CD4-positive, alpha-beta T cell treated with Interleukin-1 beta for 1 hour (primary cell): ENCODE measurements around the gene ITGA5.
A peak's percentile ranks its signal among the peaks of the same experiment; 100 is the strongest.
"Not testable (repeated sequence)": the region's sequence is repeated elsewhere in the genome, so short reads cannot be mapped to it uniquely, and the experiment has no call there.

Experiments
- DNase-seq, 2 donors: peaks; one replicate each; pipeline ENCODE4 v3.0.0-alpha.2; 2020 to 2022

Gene ITGA5

GRCh38 chr12:54368709-54369596 is 50.1 kb downstream of the ITGA5 start:
- DNase-seq = peak; percentile 87 to 88

DNA sequence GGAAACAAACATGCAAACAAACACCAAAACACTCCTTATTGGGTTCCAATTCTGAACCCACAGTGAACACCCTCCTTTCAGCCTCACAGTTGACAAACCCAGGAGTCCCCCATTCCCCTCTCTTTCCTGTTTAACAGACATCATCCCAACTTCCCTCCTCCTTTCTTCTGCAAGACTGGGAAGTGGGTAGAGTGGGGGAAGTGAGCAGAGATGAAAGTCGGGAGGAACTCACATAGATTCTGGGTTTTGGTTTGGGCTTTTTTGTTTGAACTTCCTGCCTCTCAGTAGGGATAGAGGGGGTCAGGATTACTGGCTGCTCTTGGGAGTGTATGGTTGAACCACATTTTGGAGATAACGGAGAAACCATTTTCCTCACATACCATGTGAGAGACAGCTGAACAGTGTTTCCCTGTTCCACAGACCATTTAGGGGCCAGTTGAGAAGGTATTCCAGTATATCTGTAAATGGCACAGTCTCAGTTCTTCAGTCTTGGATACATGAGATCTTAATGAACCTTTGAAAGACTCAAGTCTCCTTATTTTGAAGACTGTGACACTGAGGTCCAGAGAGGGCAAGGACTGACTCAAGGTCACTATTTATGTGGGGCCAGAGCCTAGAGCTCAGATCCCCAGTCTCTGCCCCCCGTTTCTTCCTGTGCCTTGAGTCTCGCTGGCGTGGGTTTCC is 50.9 kb downstream of the ITGA5 start:
- DNase-seq = no peak

GRCh38 chr12:54364413-54364812 is 54.7 kb downstream of the ITGA5 start, which contains the start of gene GPR84:
TSS of gene GPR84 (minus strand) at chr12:54364486. CDS start at chr12:54363851, 635 bp downstream.
- peak; percentile 25 to 41 for DNase-seq

- DNase-seq = peak in 1 of 2 donors; percentile 8
These were observed 55.4 kb downstream of the ITGA5 start for GRCh38 chr12:54363618-54364017.

- no peak for DNase-seq
These were observed 56.0 kb downstream of the ITGA5 start for GRCh38 chr12:54363047-54363446.

GRCh38 chr12:54360717-54361456 is 58.2 kb downstream of the ITGA5 start:
- DNase-seq = peak; percentile 52 to 56

DNA sequence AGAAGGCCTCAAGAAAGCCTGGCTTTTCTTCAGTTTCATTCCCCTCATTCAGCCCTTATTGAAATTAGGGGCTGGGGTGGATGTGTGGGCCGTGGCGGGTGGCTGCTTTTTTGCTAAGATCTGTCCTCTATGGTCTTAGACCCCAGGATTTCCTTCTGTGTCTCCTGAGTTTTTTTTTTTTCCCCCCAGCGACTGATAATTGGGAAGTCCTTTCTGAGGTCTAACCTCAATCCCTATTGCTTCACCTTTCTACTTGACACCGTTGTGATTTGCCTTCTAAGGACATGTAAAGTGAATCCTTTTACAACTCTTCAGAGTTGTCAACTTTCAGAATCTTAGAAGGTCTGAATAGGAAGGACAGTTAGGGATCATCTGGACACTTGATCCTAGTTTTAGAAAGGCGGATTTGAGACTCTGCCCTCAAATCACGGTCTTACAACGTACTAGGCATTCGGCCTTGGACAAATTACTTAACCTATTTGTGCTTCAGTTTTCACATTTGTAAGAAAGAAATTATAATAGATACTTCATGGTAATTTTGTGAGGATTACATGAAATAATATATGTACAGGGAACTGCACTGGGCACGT is 59.2 kb downstream of the ITGA5 start:
- no peak for DNase-seq

- DNase-seq = peak; percentile 97 to 98
These were observed 59.9 kb downstream of the ITGA5 start for GRCh38 chr12:54358945-54359761.

DNA sequence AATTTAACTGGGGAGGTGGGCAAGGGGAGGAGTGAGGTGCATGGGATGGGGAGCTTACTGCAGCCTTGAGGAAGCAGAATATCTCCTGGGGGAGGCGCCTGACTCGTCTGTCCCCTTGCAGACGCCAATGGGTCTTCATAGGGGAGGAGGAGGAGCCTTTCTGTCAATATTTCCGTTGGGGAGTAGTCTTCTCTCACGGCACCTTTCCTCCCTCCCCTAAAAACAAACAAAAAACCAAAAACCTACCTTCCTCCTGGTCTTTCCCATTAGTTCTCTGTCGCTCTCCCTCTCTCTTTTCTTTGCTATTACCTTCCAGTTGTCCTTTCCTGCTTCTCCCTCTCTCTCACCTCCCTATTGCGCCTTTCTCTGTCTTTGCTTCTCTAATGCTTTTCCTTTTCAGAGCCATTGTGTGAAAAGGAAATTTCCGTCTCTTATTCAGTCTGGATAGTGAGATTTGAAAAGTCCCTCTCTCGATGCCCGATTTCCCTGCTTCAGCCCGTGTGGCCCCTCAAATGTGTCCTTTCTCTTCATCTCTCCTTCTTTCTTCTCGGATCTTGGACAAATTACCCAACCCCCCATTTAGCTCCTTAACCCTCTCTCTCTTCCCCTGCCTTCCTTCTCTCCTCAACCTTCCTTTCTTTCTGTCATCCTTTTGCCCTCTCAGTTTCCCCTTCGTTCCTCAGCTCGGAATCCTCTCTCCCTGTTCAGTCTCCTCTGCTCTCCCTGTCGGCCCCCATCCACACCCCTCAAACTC is 60.7 kb downstream of the ITGA5 start:
- DNase-seq = peak; percentile 10 to 54

GRCh38 chr12:54357506-54358190 is 61.4 kb downstream of the ITGA5 start:
- no peak for DNase-seq

DNA sequence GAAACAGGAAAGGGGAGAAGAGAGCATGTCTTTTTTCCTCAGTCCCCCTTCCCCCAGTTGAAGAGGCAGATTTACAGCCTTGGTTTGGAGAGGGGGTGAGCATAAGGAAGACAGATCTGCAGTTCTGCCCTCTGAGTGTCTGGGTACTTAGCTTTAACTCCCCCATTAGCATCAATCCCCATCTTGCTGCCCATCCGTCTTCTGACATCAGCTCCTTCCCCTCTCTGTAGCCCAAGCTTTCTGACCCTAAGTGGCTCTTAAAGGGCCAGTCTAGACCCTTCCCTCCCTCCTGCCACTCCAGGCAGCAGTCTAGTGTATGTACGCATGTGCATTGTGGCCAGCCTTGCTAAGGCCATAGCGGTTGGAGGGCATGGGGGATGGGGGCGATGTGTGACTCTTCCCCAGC is 62.1 kb downstream of the ITGA5 start:
- no peak for DNase-seq

- DNase-seq = no peak
These were observed 62.8 kb downstream of the ITGA5 start for GRCh38 chr12:54356228-54356627.

DNA sequence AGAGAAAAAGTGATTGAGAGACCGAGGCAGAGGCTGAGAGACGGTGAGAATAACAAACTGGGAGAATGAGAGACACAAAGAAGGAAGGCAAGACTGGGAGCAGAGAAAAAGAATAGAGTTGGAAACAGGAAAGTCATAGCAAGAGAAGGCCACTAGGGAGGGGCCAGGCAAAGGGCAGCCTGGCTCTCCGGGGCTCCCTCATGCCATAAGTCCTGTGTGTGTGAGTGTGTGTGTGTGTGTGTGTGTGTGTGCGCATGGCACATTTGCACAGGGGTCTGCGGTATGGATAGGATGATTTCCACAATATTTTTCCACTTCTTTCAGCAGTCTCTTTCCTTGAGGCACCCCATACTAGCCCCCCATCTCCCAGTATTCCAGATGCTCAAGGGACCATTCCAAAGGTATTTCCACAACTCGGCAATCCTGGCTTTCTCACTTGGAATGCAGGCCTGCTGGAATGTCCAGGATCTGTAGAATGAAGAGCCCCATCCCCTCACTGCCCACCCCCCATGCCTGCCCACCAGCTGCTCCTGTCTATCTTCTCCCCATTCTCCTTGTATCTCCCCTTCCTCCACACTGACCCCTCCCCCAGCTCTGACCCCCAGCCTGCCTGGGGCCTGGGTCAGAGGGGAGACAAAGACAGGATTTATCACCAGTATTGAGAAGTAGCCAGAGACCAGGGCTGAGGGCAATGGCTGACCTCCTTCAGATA is 63.8 kb downstream of the ITGA5 start:
- no peak for DNase-seq

- not testable (repeated sequence) for DNase-seq
These were observed 64.8 kb downstream of the ITGA5 start for GRCh38 chr12:54354271-54354670.

DNA sequence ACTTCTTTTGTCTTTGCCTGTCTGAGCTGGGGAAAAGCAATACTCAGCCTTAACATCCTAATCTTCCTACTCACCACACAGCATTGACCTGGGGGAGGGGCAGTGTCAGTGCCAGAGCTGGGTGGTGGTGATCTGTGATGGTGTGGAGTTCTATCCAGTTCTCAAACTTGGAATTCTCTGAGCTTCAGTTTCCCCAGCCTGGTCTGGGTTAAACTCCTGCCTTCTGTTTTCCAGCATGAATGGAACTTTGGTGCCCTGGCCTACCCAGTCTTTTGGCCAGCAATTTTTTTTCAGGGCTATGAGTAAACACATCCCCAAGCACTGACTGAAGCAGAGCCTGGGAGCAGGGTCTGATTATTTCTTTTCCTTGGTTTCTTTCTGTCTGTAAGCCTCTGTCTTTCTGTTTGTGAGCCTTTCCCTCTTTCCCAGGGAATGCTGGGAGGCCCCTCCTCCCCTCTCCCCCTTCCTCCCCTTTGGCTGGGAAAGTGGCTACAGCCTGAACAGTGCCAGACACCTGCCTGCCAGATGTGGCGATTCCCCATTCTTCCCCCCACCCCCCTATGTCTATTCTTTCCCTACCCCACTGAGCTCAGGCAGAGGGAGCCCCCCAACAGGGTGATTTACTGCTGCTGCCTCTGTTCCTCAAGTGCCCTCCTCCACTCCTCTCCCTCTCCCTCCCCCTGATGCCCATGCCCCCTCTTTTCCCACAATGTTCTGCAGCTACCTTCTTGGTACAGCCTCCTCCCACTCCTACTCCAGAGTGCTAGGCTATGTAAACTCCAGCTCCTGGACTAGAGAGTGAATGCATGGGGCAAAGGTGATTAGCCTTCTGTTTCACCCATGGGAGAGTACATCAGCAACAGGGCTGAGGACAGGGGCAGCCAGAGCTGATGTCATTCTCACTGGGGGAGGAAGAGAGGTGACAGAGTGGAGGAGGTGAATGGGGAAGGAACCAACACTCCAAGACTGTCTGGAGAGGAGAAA is 65.9 kb downstream of the ITGA5 start:
- no peak for DNase-seq

GRCh38 chr12:54352022-54352531 is 67.0 kb downstream of the ITGA5 start:
- no peak for DNase-seq

DNA sequence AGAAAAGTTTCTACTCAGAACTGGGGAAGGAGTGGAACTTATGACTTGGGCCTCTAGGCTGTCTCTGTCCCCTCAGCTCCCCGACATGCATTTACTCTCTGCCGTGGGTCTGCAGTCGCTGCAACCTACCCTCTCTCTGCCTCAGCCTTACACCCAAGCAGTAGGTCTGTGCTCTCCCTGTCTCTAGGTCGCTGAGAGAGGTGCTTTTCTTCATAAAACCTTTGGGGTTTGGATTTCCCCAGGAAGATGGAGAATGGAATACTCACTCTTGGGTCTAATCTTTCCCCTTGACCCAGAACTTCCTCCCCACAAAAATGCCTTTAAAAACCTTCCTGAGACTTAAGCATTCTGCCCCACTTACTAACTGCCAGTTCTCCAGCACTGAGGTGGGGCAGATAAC is 67.7 kb downstream of the ITGA5 start:
- no peak for DNase-seq

DNA sequence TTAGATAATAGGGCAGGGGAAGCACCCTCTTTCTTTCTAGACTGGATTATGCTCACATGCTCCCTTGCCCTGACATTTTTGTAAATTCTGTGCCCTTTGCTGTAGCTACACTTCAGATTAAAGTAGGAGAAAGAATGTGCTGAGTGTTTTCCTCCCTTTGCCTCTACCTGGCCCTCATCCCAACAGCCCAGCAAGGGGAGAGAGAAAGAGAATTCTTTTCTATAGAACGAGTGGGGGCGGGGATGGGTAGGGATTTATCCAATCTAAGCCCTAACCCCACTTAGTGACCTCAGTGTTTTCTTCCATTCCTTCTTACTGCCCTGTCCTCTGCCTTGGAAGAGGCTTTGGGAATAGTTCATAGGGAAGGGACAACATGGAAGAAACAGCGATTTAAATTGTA is 68.3 kb downstream of the ITGA5 start:
- no peak for DNase-seq
